Keratinocyte (primary cell): Measurements from ENCODE around the gene LENG8. TPM values are rescaled to one million over a fixed set of nuclear protein-coding genes. Genes with fewer than 3 reads are reported as not detected.

Experiments
- DNase-seq: peaks from one replicate; pipeline ENCODE4 v3.0.0-alpha.2; 2011; ENCODE audit warnings: low read depth, missing footprints, low spot score
- FAIRE-seq: peaks from 2 replicates; lab custom pipeline; 2011; peaks lifted over from hg19 to GRCh38; lab: Jason Lieb, UNC
- H2AFZ ChIP-seq: 2 replicates; pipeline ENCODE4 v1.6.0; 2012; ENCODE audit warnings: low read length, control low read depth, inconsistent platforms; ENCODE audit not compliant: control insufficient read depth
- H3K27ac ChIP-seq: 2 replicates; pipeline ENCODE4 v1.5.1; 2011; ENCODE audit warnings: low read length; ENCODE audit not compliant: control insufficient read depth, insufficient read depth
- H3K27me3 ChIP-seq: 3 replicates; pipeline ENCODE4 v1.6.0; 2011; ENCODE audit warnings: low read length; ENCODE audit not compliant: control insufficient read depth, insufficient read depth; ENCODE audit errors: extremely low read depth
- H3K36me3 ChIP-seq, 2 experiments: 2 replicates in 1 of 2; 3 replicates in 1 of 2; pipeline ENCODE4 v1.5.1; 2011; ENCODE audit warnings: low read length in 2 of 2, mild to moderate bottlenecking in 1 of 2; ENCODE audit not compliant: control insufficient read depth in 2 of 2, insufficient read depth in 2 of 2; ENCODE audit errors: extremely low read depth in 1 of 2
- H3K4me1 ChIP-seq: 3 replicates; pipeline ENCODE4 v1.5.1; 2011; ENCODE audit warnings: low read length; ENCODE audit not compliant: control insufficient read depth, insufficient read depth; ENCODE audit errors: extremely low read depth
- H3K4me2 ChIP-seq: 3 replicates; pipeline ENCODE4 v1.6.0; 2011; ENCODE audit warnings: low read depth, low read length; ENCODE audit not compliant: control insufficient read depth, insufficient read depth; ENCODE audit errors: extremely low read depth
- H3K4me3 ChIP-seq, 3 experiments: fragments of 200-600 bp in 1 of 3; sonication (generic) in 1 of 3; 2 replicates in 2 of 3; 3 replicates in 1 of 3; pipeline ENCODE4 v1.5.1; 2011 to 2016; ENCODE audit warnings: low read length in 3 of 3, mild to moderate bottlenecking in 3 of 3, control low read depth in 2 of 3, inconsistent platforms in 1 of 3, low read depth in 1 of 3, mixed read lengths in 1 of 3, mixed run types in 1 of 3, moderate library complexity in 1 of 3; ENCODE audit not compliant: control insufficient read depth in 2 of 3, insufficient read depth in 2 of 3; ENCODE audit errors: extremely low read depth in 1 of 3
- H3K79me2 ChIP-seq: 2 replicates; pipeline ENCODE4 v1.6.0; 2012; ENCODE audit warnings: low read length; ENCODE audit not compliant: control insufficient read depth, insufficient read depth
- H3K9ac ChIP-seq: 3 replicates; pipeline ENCODE4 v1.6.0; 2011; ENCODE audit warnings: low read length; ENCODE audit not compliant: control insufficient read depth, insufficient read depth; ENCODE audit errors: extremely low read depth
- H3K9me1 ChIP-seq: 3 replicates; pipeline ENCODE4 v1.6.0; 2011; ENCODE audit warnings: low read length; ENCODE audit not compliant: control insufficient read depth, insufficient read depth; ENCODE audit errors: extremely low read depth
- H3K9me3 ChIP-seq: 2 replicates; pipeline ENCODE4 v1.5.1; 2012; ENCODE audit warnings: low read depth, low read length; ENCODE audit not compliant: control insufficient read depth
- H4K20me1 ChIP-seq: 3 replicates; pipeline ENCODE4 v1.6.0; 2011; ENCODE audit warnings: low read length; ENCODE audit not compliant: control insufficient read depth, insufficient read depth; ENCODE audit errors: extremely low read depth
- CTCF ChIP-seq, 3 experiments: IDR thresholded peaks in 1 of 3; conservative IDR thresholded peaks in 1 of 3; optimal IDR thresholded peaks in 1 of 3; 2 replicates in 2 of 3; 3 replicates in 1 of 3; pipeline versions ENCODE3 to v1.5.1; 2011; ENCODE audit warnings: low read length in 3 of 3, mild to moderate bottlenecking in 3 of 3, moderate library complexity in 2 of 3, control low read depth in 1 of 3, inconsistent platforms in 1 of 3; ENCODE audit not compliant: insufficient read depth in 2 of 3; ENCODE audit errors: extremely low read depth in 1 of 3
- EZH2 ChIP-seq: IDR thresholded peaks from one replicate; pipeline ENCODE4 v1.6.1; 2012; ENCODE audit warnings: inconsistent platforms, mild to moderate bottlenecking, low read length, moderate library complexity
- dilution Hi-C: fragments of 300-500 bp; cut with MboI; formaldehyde crosslinking; loops from one replicate; pipeline ENCODE4 v1.7.0; 2020; ENCODE audit warnings: low sequenced_read_pairs; ENCODE audit not compliant: extremely low pct_ligation_motif_present
- polyA plus RNA-seq, 5 experiments: library from polyadenylated mRNA; depleted of rRNA in 3 of 5; stranded (reverse) in 3 of 5; stranded (forward) in 1 of 5; unstranded in 1 of 5; fragments of >200 nt; gene quantifications; 1 replicate in 1 of 5; 2 replicates in 3 of 5; 3 replicates in 1 of 5; pipeline versions ENCODE4 v1.2.1 to v1.2.3, GENCODE V29; 2011 to 2012; ENCODE audit warnings: missing spikeins in 2 of 5, low read depth in 1 of 5, low replicate concordance in 1 of 5

The LENG8 gene
- polyA plus RNA-seq, 1 donor (not counting 4 experiments of a cell fraction or from before 2014, with no cell fraction given), result 29.4 TPM

- Histone ChIP-seq H3K9me1 (no peaks in the 10 kb centered on the region), H3K36me3 (no peaks in the 10 kb centered on the region), H3K9ac (no peak overlapping the region), H3K9me3 (no peaks in the 10 kb centered on the region), H3K27me3 (no peaks in the 10 kb centered on the region), H4K20me1 (no peaks in the 10 kb centered on the region), H3K4me2 (no peak overlapping the region), H2AFZ (no peak overlapping the region), H3K27ac (no peak overlapping the region), H3K4me1 (no peaks in the 10 kb centered on the region), H3K4me3 (no peak overlapping the region), H3K79me2 (no peaks in the 10 kb centered on the region)
- no peak for FAIRE-seq
- dilution Hi-C loops, result no loop called here
- DNase-seq, result no peak
- no peak for TF ChIP-seq CTCF (optimal IDR thresholded peaks at IDR 0.05 in 1 of 3, IDR thresholded peaks at IDR 0.05 in 1 of 3, conservative IDR thresholded peaks at IDR 0.05 in 1 of 3; ENCODE audit: extremely low read depth in 1 of 3, insufficient read depth in 2 of 3, low read length in 3 of 3)
- no peak for TF ChIP-seq EZH2
Observed at GRCh38 chr19:54407780-54408179, 41.2 kb upstream of the LENG8 start.

- TF ChIP-seq CTCF (optimal IDR thresholded peaks at IDR 0.05 in 1 of 3, IDR thresholded peaks at IDR 0.05 in 1 of 3, conservative IDR thresholded peaks at IDR 0.05 in 1 of 3; ENCODE audit: extremely low read depth in 1 of 3, insufficient read depth in 2 of 3, low read length in 3 of 3) (no peak), EZH2 (no peak)
- Histone ChIP-seq H3K4me1 (no peaks in the 10 kb centered on the region), H2AFZ (no peak overlapping the region), H3K36me3 (no peaks in the 10 kb centered on the region), H4K20me1 (no peaks in the 10 kb centered on the region), H3K27ac (no peak overlapping the region), H3K9ac (no peak overlapping the region), H3K9me3 (no peaks in the 10 kb centered on the region), H3K4me3 (no peak overlapping the region), H3K79me2 (no peaks in the 10 kb centered on the region), H3K27me3 (no peaks in the 10 kb centered on the region), H3K9me1 (no peaks in the 10 kb centered on the region), H3K4me2 (no peak overlapping the region)
- dilution Hi-C loops, result no loop called here
- FAIRE-seq (no peak), DNase-seq (no peak)
Observed at GRCh38 chr19:54408456-54409026, 40.5 kb upstream of the LENG8 start.
